Stomach (tissue), 4 donors: ENCODE results near the gene STK11.

Experiments
- EP300 ChIP-seq: sonication (generic); formaldehyde crosslinking; IDR thresholded peaks from one replicate; pipeline ENCODE4 v1.6.1; 2017; ENCODE audit warnings: antibody characterized with exemption
- POLR2A ChIP-seq, 4 donors: fragments of 450-650 bp; IDR thresholded peaks; one replicate each; pipeline ENCODE4 v1.6.1; 2016; ENCODE audit warnings: antibody characterized with exemption in 4 of 4, control low read depth in 2 of 4, mild to moderate bottlenecking in 1 of 4, moderate library complexity in 1 of 4
- POLR2AphosphoS5 ChIP-seq, 3 donors: sonication (generic); formaldehyde crosslinking; IDR thresholded peaks; one replicate each; pipeline ENCODE4 v1.6.1; 2016; ENCODE audit warnings: antibody characterized with exemption in 3 of 3
- TF ChIP-seq, protein P1 (sequence below), 7 experiments: fragments of 450-650 bp in 4 of 7; fragments of 200-600 bp in 3 of 7; sonication (generic) in 3 of 7; IDR thresholded peaks; one replicate each; pipeline ENCODE4 v1.5.1; 2016 to 2019; ENCODE audit warnings: antibody characterized with exemption in 7 of 7, control low read depth in 2 of 7, mild to moderate bottlenecking in 1 of 7

GRCh38 chr19:1248786-1249297 is 43.3 kb downstream of the STK11 start:
- TF ChIP-seq, protein P1, sequence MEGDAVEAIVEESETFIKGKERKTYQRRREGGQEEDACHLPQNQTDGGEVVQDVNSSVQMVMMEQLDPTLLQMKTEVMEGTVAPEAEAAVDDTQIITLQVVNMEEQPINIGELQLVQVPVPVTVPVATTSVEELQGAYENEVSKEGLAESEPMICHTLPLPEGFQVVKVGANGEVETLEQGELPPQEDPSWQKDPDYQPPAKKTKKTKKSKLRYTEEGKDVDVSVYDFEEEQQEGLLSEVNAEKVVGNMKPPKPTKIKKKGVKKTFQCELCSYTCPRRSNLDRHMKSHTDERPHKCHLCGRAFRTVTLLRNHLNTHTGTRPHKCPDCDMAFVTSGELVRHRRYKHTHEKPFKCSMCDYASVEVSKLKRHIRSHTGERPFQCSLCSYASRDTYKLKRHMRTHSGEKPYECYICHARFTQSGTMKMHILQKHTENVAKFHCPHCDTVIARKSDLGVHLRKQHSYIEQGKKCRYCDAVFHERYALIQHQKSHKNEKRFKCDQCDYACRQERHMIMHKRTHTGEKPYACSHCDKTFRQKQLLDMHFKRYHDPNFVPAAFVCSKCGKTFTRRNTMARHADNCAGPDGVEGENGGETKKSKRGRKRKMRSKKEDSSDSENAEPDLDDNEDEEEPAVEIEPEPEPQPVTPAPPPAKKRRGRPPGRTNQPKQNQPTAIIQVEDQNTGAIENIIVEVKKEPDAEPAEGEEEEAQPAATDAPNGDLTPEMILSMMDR (IDR thresholded peaks at IDR 0.05) = peak in 5 of 7 experiments; percentile 73 to 94 (median 77)
- no peak for TF ChIP-seq POLR2A (IDR thresholded peaks at IDR 0.05)
- TF ChIP-seq EP300 = no peak
- no peak for TF ChIP-seq POLR2AphosphoS5 (IDR thresholded peaks at IDR 0.05)
